KBM-7 (cell line): ENCODE results near the gene ZBTB8B.
"Not testable (repeated sequence)": the region's sequence is repeated elsewhere in the genome, so short reads cannot be mapped to it uniquely, and the experiment has no call there.

Source experiments
- DNase-seq: peaks from one replicate; pipeline ENCODE4 v3.0.0-alpha.2; 2015
- in situ Hi-C: fragments of 300-500 bp; cut with MboI; formaldehyde crosslinking; loops from 2 replicates; pipeline ENCODE4 v1.14.3; 2020; ENCODE audit warnings: low sequenced_read_pairs, low pct_unique_long_range_greater_than_20kb, mixed read lengths

The ZBTB8B gene

DNA sequence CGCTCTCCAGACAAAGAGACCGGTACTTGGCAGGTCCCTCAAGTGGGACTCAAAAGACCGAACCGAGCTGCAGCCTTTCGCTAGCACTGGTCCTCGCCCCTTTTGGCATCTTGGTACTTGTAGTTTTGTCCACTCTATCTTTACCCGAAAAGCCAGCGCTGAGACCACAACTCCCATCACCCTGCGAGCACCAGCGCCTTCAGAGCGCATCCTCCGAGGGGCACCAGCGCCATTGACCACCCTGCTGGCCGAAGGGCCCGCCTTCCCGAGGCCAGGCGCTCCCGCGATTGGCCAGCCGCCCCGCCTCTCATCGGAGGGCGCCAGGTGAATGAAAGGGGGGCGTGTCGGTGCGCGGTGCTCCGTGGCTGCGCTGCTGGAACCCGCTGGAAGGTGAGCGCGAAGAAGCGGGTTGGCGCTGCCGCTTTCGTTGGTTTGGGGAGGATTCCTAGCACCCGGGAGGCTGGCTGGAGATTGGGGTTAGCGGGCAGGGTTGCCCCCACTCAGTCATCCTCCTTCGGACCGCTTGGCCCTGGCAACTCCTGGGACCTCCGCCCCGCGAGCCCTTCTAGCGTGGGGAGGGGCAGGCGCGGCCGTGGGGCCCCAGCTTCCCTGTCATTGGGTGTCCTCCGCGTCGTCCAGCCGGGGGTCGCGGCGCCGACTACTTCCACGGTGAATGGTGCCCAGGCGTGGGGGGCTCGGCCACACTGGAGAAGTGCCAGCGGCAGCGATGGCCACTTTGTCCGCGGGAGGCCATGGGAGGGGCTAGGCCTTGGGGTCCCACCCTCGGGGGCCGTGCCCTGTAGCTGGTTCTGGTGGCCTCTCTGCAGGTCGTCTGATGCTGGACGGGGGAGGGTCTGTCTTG, at the start of gene ZBTB8B:
Gene ZBTB8B, plus strand, starts transcription at position 357 of the 862 bp plus-strand sequence. CDS start 5,553 bp downstream, outside the sequence.
- in situ Hi-C loops: no loop called here
- DNase-seq: peak; percentile 27

DNA sequence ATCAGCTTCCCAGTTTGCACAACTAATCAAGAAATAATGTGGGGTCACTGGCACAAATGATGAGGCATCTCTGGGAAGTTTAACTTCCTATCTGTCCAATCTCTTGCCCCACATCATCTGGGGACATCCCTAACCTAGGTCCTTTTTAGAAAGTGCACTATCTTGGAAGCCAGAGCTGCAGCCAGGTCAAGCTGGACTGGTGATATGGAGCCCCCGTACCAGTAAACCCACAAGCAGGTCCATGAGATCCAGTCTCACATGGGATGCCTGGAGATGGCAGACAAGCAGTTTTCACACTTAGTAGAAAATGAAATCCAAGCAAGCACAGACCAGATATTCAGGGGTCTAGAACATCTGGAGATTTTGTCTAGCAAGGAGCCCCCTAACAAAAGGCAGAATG, 43.1 kb upstream of the ZBTB8B start:
- DNase-seq: no peak
- in situ Hi-C loops: no loop called here

DNA sequence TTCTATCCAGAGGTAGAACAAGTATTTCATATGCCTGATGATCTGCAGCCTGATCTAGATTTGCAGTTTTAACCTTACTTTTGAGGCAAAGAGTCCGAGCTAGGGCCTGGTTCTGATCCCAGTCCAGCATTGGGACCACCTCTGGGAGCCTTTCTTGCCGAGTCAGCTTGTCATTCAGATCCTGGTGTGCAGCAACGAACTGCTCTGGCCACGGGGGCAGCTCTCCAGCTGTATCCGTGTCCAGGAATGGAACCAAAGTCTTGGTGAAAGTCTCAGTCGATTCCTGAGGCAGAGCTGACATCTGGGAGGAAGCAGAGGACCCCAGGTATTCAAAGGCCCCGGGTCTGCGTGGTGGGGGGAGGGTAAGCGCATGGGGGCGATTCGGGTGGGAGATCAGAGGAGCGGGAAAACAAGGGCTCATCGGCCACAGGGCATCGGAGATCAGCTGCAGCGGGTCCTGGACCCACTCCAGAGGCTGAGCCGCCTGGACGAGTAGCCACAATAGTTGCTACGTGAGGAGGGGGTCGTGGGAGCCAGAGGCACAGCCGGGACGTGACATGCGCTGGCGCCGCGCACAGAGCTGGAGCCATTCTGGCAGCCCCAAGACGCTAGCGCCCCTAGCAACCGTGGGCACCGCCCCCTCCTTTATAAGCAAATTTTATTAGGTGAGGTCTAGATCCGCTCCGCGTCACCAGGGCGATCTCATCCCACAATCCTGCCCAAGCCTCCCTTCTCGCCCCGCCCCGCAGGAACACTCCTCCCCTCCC, 38.2 kb upstream of the ZBTB8B start:
- DNase-seq: no peak
- in situ Hi-C loops: no loop called here

DNA sequence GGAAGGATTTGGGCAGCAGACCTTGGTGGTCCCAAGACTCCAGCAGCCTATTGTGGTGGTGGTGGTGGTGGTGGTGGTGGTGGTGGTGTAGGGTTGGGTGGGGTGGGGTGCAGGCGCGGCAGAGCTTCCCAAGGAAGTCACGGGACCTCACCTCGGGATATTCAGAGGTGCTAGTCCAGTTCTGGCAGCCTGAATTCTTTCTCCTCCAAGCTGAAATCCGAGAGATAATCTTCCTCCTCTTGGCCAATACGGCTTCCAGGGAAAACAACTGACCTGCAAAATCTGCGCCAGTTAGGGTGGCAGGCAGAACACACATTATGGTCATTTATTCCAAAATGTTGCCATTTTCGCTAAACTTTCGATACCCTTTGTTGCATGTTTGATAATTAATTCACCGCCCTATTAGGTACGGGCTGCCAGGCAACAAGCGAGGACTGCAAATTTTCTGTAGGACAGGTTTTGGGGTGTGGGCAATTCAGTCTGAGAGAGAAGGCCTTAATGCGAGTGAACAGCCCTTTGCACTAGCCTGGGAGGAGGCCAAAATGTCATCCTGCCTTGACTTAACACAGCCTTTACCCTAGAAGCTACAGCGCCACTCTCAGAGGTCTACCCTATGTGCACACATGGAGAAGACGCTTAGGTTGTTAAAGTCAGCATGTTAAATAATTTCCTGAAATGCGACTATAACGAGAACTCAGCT, 37.5 kb upstream of the ZBTB8B start:
- in situ Hi-C loops: no loop called here

DNA sequence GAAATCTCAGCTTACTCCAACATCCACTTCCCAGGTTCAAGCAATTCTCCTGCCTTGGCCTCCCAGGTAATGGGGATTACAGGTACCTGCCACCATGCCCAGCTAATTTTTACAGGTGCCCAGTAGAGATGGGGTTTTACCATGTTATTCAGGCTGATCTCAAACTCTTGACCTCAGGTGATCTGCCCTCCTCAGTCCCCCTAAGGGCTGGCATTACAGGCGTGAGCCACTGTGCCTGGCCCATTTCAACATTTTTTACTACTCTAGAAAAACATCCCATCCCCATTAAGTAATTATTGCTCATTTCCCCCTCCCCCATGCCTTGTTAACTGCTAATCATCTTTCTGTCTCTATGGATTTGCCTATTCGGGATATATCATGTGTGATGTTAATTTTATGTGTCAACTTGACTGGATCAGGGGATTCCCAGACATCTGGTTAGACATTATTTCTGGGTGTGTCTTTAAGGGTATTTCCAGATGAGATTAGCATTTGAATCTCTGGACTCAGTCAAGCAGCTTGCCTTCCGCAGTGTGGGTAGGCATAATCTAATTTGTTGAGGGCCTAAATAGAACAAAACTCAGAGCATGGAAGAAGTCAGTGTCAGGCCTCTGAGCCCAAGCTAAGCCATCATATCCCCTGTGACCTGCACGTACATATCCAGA, 33.0 kb upstream of the ZBTB8B start:
- DNase-seq: no peak
- in situ Hi-C loops: no loop called here

More for the DNA sequence above, 37.5 kb upstream of the ZBTB8B start:
- no peak for DNase-seq

DNA sequence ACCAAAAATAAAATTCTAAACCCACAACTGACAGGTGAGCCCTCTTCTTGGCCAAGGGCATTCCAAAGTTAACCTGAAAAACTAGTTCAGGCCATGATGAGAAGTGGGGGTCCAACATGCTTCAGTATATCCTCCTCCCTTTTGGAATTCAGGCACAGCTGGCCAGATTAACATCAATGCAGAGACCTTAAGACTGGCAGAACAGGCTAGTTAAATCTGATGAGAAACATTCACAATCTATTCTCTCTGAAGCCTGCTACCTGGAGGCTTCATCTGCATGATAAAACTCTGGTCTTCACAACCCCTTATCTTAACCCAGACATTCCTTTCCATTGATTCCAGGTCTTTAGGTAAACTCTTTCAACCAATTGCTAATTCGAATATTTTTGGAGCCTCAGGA, 26.7 kb upstream of the ZBTB8B start:
- no peak for DNase-seq
- in situ Hi-C loops: no loop called here

DNA sequence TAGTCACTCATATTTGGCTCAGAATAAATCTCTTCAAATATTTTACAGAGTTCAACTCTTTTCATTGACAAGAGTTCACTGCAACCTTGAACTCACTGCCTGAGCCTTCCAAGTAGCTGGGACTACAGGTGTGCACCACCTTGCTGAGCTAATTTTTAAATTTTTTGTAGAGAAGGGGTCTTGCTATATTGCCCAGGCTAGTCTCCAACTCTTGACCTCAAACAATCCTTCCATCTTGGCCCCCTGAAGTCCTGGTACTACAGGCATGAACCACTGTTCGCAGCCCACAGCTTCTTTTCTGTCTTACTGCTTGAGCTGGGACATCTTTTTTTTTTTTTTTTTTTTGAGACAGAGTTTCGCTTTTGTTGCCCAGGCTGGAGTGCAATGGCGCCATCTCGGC, 26.1 kb upstream of the ZBTB8B start:
- in situ Hi-C loops: not testable (repeated sequence)

DNA sequence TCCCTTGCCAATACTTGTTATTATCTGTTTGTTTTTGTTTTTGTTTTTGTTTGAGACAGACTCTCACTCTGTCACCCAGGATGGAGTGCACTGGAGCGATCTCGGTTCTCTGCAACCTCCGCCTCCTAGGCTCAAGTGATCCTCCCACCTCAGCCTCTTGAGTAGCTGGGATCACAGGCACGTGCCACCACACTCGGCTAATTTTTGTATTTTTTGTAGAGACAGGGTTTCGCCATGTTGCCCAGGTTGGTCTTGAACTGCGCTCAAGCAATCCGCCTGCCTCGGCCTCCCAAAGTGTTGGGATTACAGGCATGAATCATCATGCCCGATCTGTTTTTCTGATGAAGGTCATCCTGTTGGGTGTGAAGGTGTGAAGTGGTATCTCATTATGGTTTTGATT, 23.4 kb upstream of the ZBTB8B start:
- DNase-seq, in situ Hi-C loops: not testable (repeated sequence)

More for the DNA sequence above, 26.1 kb upstream of the ZBTB8B start:
- not testable (repeated sequence) for DNase-seq

DNA sequence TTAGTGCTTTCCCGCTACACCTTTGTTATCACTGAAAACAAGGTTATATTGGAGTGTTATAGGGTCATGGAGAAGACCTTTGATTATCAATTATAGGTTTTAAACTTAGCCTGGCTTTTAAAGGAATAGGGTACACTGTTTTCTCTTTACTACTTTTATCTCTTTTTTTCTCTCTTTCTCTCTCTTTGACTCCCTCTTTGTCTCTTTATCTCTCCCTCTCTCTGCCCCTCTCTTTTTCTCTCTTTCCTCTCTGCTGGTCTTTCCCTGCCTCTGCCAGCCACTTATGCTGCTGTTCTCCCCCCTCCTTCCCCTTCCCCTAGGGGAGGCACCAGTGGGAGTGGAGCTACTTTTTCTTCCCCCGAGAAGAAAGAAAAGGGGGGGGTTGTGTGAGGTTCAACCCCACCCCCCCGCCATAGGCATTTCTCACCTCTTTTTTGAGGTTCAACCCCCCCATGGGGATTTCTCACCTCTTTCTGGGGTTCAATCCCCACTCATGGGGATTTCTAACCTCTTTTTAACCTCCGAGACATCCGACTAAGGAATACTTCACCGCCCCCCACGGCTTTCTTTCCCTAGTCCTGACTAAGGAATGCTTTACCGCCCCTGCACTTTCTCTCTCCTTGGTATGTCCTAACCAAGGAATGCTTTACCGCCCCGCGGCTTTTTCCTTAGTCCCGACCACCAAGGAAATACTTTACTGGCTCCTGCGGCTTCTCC, 17.2 kb upstream of the ZBTB8B start:
- DNase-seq: no peak
- in situ Hi-C loops: no loop called here

DNA sequence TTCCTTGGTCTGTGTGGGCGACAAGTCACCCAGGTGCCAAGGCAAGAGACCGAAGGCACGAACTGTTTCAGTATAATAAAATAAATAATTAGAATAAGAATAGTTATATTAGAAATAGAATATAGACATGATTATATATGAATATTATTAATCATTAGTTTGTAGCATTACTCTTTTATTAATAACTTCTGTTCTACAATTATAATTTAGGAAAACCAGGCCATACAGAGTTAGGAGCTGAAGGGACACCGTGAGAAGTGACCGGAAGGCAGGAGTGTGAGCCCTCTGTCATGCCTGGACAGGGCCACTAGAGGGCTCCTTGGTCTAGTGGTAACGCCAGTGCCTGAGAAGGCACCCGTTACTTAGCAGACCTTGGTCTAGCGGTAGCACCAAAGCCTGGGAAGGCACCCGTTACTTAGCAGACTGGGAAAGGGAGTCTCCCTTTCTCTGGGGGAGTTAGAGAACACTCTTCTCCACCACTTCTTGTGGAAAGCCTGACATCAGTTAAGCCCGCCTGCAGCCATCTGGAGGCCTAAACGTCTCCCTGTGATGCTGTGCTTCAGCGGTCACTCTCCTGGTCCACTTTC, 16.6 kb upstream of the ZBTB8B start:
- DNase-seq: peak; percentile 68
- in situ Hi-C loops: not testable (repeated sequence)

DNA sequence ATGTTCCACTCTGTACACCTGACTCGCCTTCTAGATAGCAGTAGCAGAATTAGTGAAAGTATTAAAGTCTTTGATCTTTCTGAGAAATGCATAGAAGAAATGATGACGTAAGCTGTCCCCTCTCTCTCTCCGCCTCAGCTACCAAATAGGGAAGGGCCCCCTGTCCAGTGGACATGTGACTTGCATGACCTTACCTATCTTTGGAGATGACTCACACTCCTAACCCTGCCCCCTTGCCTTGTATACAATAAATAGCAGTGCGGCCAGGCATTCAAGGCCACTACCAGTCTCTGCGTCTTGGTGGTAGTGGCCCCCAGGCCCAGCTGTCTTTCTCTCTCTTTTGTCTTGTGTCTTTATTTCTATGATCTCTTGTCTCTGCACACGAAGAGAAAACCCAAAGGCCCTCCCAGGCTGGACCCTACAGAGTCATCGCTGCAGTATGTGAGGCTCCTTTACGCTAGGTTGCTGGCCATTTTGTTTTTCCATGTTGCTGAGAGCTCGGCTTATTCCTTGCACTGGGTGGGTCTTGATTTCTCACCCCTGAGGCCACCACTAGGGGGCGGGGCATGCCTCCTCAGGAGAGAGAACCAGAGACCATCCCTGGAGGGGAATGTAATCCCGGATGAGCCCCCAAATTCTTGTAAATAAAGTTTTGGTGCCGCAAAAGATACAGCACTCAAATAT, 16.0 kb upstream of the ZBTB8B start:
- in situ Hi-C loops: no loop called here
- DNase-seq: peak; percentile 38

DNA sequence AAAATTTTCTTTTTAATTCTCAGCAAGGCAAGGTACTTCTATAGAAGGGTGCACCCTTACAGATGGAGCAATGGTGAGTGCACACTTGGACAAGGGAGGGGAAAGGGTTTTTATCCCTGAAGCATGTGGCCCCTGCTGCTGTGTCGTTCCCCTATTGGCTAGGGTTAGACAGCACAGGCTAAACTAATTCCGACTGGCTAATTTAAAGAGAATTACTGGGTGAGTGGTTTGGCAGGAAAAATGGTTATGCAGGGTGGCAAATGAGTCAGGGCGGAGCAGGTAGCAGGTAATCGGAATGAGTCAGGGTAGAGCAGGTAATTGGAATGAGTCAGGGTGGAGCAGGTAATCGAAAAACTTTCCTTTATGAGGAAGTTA, 15.4 kb upstream of the ZBTB8B start:
- DNase-seq, in situ Hi-C loops: not testable (repeated sequence)

DNA sequence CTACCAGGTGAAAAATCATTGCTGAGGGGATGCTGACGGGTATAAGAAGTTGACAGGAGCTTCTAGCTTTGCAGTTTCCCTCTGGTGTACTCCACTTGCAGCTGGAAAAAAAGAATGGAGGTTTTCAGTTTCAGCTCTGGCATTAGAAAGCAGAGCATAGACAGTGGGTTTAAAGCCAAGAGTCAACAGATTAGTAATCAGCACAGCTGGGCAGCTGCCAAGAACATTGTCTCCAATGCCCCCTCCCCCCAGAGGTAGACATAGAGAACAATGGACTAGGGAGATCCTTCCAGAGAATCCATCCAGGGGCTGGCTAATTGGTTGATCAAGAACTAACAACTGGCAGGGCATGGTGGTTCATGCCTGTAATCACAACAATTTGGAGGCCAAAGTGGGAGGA, 10.1 kb upstream of the ZBTB8B start:
- in situ Hi-C loops: no loop called here

DNA sequence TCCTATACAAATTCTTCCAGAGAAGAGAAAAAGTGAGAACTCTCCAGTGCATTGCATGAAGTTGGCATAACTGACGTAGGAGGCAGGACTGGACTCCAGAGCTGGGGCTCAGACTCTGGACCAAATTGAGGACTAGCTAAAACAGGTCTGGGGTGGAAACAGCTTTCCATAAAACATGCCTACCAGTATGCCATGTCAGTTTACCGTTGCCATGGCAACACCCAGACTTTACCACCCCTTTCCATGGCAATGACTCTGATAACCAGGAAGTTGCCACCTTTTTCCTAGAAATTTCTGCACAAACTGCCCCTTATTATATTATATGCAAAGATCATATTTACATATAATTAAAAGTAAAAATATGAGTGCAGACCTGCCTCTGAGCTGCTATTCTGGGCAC, 8.9 kb upstream of the ZBTB8B start:
- no peak for DNase-seq
- in situ Hi-C loops: no loop called here

More for the DNA sequence above, 10.1 kb upstream of the ZBTB8B start:
- no peak for DNase-seq

DNA sequence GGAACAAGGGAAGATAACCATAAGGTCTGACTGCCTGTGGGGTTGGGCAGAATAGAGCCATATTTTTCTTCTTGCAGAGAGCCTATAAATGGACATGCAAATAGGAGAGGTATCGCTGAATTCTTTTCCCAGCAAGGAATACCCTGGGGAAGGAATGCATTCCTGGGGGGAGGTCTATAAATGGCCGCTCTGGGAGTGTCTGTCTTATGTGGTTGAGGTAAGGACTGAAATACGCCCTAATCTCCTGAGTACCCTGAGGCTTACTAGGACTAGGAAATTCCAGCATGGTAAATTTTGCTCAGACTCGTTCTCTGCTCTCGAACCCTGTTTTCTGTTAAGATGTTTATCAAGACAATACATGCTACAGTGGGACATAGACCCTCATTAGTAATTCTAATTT, 6.1 kb upstream of the ZBTB8B start:
- in situ Hi-C loops, DNase-seq: not testable (repeated sequence)

DNA sequence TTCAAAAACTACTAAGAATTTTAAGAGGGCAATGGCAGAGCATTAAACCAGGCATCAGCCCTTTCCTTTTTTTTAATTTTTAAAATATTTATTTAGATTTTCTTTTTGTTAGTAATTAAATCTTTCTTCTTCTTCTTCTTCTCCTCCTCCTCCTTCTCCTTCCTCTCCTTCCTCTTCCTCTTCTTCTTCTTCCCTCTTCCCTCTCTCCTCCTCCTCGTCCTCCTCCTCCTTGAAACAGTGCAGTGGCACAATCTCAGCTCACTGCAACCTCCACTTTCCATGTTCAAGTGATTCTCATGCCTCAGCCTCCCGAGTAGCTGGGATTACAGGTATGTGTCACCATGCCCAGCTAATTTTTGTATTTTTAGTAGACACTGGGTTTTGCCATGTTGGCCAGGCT, 1.9 kb upstream of the ZBTB8B start:
- DNase-seq, in situ Hi-C loops: not testable (repeated sequence)

DNA sequence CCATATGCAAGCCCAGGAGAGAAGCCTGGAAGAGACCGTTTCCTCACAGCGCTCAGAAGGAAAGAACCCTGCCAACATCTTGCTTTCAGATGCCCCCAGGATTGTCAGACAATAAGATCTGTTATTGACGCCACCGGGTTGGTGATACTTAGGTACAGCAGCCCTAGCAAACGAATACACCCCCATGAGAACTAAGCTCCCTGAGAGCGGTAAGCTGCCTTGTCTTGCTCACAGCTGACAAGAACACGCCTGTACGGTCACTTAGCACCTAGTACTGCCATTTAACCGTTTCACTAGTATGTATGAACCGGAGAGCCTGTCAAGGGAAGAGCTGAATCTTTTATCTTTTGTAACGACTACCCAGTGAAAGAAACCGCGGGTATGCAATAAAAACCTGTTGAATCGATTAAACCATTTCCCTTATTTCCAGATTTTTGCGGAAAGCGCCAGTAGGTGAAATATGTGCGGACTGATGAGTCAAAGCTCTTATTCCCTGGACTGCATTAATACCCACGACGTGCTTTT, 619 bp upstream of the ZBTB8B start:
- in situ Hi-C loops: no loop called here

DNA sequence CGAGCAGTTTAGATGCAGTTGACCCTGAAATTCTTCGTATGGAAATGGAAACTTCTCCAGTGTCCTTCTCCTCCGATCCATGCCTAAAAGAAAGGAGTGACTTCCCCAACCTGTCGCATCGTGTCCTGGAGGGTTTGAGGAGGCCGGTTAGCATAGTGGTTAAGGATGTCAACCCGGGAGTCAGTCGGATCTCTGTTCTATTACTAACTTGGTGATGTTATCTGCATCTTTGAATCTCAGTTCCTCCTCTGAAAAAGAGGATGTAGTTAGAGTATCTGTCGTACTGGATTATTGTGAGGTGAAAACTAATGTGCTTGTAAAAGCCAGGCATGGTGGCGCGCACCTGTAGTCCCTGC, 684 bp downstream of the ZBTB8B start:
- in situ Hi-C loops: no loop called here
- peak; percentile 37 for DNase-seq

More for the DNA sequence above, 619 bp upstream of the ZBTB8B start:
- no peak for DNase-seq
